ENCODE measurements around the gene TMUB2. TPM values are rescaled to one million over a fixed set of nuclear protein-coding genes. Genes with fewer than 3 reads are reported as not detected.

The TMUB2 gene
- total and polyA plus RNA-seq, 2 of the 13 experiments (the other 11 are each of a cell fraction or from before 2014, with no cell fraction given): 26.9 to 50.8 TPM

DNA sequence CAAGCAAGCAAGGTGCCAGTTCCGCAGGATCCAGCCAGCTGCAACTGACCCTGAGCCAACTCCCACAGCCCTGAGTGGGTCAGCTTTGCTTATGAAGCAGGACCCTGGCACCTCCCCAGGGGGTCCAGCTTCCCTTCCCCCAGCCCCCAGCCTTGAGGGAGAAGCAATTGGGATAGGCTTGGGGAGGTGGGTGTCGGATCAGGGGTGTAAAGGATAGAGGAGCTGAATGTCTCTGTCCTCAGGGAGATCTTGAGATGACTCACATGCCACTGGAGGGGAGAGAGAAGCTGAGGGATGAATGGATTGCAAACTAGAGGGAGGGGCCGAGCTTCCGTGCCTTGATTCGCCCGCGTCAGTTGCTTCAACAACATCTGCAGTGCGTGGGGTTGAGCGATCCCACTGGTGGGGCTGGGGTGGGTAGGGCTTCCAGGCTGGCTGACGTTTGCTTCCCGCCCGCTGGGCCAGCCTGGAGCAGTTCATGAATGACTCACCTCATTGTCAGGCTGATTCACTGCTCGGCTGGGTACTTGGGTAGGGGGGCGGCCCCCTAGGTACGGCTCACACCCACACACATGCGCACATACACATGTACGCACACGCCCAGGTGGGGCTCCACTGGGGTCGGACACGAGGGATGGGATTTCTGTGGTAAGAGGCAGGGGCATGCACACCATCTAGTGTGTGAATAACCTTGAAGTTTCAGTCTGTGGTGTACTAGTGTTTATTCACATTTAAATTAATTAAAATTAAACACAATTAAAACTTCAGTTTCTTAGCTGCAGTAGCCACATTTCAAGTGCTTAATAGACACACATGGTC is 48.7 kb upstream of the TMUB2 start (continued):
- TF ChIP-seq ZNF234 (CRISPR knock-in tag; conservative IDR thresholded peaks at IDR 0.05) (no peak), BCL6 (CRISPR knock-in tag; IDR thresholded peaks at IDR 0.05) (0 out of 2 replicates have a peak, but pooled peaks have one; percentile 6), HIVEP1 (CRISPR knock-in tag; IDR thresholded peaks at IDR 0.05) (no peak; the same call in 1 of the 2 replicates), ZNF460 (CRISPR knock-in tag; IDR thresholded peaks at IDR 0.05; ENCODE audit: borderline replicate concordance) (no peak), MED8 (CRISPR knock-in tag; IDR thresholded peaks at IDR 0.05; ENCODE audit: insufficient replicate concordance) (no peak), THAP11 (CRISPR knock-in tag; IDR thresholded peaks at IDR 0.05) (peak; percentile 67; the same call in 1 of the 2 replicates), ZBTB10 (CRISPR knock-in tag; IDR thresholded peaks at IDR 0.05; ENCODE audit: borderline replicate concordance) (no peak), THAP8 (CRISPR knock-in tag; IDR thresholded peaks at IDR 0.05; ENCODE audit: borderline replicate concordance) (no peak), FOXP1 (IDR thresholded peaks at IDR 0.05) (no peak), FOXP1 (CRISPR knock-in tag; IDR thresholded peaks at IDR 0.05) (no peak; the same call in 1 of the 2 replicates), KMT2A (CRISPR knock-in tag; IDR thresholded peaks at IDR 0.05) (no peak), ZNF678 (CRISPR knock-in tag; IDR thresholded peaks at IDR 0.05) (no peak), ZMYM4 (CRISPR knock-in tag; IDR thresholded peaks at IDR 0.05) (peak; percentile 61; the same call in 1 of the 2 replicates), POGZ (CRISPR knock-in tag; IDR thresholded peaks at IDR 0.05) (no peak), ZSCAN21 (CRISPR knock-in tag; IDR thresholded peaks at IDR 0.05; ENCODE audit: borderline replicate concordance) (peak; percentile 66; the same call in 1 of the 2 replicates), KDM4B (CRISPR knock-in tag; IDR thresholded peaks at IDR 0.05) (no peak; the same call in 1 of the 2 replicates)
- TF ChIP-seq, protein P1, sequence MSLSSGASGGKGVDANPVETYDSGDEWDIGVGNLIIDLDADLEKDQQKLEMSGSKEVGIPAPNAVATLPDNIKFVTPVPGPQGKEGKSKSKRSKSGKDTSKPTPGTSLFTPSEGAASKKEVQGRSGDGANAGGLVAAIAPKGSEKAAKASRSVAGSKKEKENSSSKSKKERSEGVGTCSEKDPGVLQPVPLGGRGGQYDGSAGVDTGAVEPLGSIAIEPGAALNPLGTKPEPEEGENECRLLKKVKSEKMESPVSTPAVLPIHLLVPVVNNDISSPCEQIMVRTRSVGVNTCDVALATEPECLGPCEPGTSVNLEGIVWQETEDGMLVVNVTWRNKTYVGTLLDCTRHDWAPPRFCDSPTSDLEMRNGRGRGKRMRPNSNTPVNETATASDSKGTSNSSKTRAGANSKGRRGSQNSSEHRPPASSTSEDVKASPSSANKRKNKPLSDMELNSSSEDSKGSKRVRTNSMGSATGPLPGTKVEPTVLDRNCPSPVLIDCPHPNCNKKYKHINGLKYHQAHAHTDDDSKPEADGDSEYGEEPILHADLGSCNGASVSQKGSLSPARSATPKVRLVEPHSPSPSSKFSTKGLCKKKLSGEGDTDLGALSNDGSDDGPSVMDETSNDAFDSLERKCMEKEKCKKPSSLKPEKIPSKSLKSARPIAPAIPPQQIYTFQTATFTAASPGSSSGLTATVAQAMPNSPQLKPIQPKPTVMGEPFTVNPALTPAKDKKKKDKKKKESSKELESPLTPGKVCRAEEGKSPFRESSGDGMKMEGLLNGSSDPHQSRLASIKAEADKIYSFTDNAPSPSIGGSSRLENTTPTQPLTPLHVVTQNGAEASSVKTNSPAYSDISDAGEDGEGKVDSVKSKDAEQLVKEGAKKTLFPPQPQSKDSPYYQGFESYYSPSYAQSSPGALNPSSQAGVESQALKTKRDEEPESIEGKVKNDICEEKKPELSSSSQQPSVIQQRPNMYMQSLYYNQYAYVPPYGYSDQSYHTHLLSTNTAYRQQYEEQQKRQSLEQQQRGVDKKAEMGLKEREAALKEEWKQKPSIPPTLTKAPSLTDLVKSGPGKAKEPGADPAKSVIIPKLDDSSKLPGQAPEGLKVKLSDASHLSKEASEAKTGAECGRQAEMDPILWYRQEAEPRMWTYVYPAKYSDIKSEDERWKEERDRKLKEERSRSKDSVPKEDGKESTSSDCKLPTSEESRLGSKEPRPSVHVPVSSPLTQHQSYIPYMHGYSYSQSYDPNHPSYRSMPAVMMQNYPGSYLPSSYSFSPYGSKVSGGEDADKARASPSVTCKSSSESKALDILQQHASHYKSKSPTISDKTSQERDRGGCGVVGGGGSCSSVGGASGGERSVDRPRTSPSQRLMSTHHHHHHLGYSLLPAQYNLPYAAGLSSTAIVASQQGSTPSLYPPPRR (CRISPR knock-in tag; IDR thresholded peaks at IDR 0.05; ENCODE audit: borderline replicate concordance): peak; percentile 63
- TF ChIP-seq, protein P2, sequence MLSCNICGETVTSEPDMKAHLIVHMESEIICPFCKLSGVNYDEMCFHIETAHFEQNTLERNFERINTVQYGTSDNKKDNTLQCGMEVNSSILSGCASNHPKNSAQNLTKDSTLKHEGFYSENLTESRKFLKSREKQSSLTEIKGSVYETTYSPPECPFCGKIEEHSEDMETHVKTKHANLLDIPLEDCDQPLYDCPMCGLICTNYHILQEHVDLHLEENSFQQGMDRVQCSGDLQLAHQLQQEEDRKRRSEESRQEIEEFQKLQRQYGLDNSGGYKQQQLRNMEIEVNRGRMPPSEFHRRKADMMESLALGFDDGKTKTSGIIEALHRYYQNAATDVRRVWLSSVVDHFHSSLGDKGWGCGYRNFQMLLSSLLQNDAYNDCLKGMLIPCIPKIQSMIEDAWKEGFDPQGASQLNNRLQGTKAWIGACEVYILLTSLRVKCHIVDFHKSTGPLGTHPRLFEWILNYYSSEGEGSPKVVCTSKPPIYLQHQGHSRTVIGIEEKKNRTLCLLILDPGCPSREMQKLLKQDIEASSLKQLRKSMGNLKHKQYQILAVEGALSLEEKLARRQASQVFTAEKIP (CRISPR knock-in tag; IDR thresholded peaks at IDR 0.05; ENCODE audit: borderline replicate concordance): no peak
- TF ChIP-seq, protein P3, sequence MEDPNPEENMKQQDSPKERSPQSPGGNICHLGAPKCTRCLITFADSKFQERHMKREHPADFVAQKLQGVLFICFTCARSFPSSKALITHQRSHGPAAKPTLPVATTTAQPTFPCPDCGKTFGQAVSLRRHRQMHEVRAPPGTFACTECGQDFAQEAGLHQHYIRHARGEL (CRISPR knock-in tag; IDR thresholded peaks at IDR 0.05): no peak

All from HepG2 (cell line).